Measurements from ENCODE around the gene WDR88.

- TF ChIP-seq GATA2 (IDR thresholded peaks at IDR 0.05; ENCODE audit: low read depth, low read length) = no peak
- TF ChIP-seq GATA3 (IDR thresholded peaks at IDR 0.05; ENCODE audit: low read depth, low read length) = no peak
Observed at GRCh38 chr19:33096005-33096404, 35.9 kb upstream of the WDR88 start.
